HUDEP-2 (cell line): Measurements from ENCODE around the gene TBR1.

ENCODE experiments used
- DNase-seq, 76 experiments: peaks; one replicate each; lab custom pipeline; 2025; ENCODE audit not compliant: unreplicated experiment in 76 of 76; lab: John Stamatoyannopoulos, UW

Gene TBR1

DNA sequence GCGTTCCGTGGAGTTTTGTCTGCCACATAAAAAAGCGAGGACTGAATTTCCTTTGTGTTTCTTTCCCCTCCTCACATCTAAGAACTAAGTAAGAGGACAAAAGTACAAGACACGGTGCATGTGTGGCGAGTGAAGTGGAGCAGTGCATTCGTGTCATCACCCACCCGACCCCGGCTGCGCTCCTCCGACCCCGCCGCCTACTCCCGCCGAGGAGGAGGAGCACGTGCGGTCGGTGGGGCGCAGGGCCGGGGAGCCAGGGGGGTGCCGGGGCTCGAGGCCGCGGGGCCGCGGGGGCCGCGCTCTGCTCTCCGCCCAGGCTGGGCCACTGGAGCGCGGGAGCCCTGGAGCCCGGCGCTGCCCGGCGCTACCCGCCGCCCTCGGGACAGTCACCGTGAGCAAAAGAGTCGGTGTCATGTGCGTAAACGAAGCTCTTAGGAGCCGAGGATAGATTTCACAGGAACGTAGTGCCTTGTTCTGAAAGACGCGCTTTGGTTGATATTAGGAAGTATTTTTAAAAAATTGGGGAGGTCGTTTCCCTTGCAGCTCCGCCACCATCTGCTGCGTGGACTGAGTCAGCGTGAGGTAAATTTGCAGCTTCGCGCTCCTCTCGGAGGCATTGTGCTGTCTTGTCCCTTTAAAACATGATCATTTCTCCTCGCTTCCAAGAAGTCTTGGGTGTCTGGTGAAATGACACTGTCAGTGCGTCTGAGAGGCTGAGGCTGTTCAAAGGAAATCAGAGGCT lies 11.0 kb downstream of the TBR1 start:
- peak in 2 of 76 experiments; percentile 15 to 22 for DNase-seq

- DNase-seq: no peak
Observed at GRCh38 chr2:161427664-161428587, 11.8 kb downstream of the TBR1 start.

DNA sequence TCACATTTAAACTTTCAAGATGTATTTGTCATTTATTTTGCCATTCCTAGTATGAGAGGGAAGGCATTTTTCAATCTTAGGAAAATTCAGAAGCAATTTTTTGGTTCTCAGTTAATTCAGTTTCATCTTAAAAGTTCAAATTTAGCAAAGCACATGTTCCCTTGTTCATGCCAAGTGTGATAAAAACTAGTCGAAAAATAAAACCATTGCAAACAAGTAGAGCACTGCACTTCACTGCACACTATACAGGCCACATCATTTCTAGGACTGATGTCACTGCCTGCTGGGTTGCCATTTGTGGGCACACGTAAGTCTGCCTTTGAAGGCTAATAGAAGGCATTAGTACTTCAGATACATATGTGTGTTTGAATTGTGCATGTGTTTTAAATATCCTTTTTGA lies 14.3 kb downstream of the TBR1 start:
- DNase-seq: no peak

DNA sequence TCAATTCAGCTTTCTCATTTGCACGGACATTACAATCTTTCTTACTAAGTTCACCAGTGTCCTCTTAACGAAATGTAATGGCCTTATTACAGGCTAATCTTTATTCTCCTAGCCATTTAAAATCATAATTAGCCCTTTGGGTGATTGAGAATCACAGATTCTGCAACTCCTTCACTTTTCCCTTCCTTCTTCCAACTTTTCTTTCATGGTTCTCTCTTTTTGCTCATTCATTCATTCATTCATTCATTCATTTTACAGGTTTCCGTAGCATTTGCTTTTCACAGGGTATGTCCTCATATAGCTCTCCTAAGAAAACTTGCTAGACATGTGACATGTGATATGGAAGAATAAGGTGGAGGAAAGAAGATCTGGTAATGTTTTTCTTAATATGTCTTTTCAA lies 16.0 kb downstream of the TBR1 start:
- DNase-seq: no peak

DNA sequence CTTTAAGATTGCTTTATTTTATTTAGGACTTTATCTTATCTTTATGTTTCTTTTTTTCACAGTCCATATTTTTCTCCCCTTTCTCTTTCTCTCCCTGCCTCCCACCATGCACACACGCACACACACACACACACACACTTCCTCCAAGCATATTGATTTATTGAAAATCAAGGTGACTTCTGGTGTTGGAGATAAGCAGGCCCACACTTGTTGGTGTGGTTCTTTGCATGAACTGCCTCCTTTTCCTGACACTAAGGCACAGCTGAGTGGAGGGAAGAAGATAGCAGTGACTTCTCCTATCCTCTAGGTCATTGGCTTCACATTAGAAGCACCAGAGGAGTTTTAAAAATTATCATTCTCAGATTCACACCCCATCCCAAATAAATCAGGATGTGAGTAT lies 18.0 kb downstream of the TBR1 start:
- DNase-seq: no peak

DNA sequence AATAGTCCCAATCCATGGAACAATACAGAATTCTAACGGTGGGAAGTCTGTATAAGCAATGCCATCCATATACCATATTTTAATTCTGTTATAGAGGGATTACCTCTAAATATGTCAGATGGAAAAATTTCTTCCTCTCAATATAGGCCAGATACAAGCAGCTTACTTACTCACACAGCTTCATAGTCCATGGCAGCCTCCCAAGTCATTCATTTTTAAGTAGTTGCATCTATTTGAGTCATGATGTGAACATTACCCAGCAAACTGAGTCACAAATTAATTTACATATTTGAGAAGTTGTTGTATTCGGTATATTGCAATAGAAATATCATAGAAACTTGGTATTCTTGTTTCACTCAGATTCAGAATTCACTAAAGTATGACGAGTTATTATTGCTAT lies 20.3 kb downstream of the TBR1 start:
- DNase-seq: no peak

DNA sequence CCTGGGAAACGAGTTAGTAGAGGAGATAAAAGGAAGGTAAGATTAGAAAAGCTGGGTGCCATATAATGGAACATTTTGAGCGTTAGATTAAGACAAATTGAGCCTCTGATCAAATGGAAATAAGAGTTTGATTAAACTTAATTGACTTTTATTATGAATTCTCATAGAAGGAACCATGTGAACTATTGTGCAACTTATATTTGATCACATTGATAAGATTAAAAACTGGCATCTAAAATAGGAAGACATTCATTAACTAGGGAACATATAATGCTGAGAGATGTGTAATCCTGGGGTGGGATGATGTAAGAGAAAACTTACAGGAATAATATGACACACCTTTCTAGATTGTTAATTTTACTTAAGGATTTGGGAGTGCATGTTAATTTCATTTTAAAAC lies 22.5 kb downstream of the TBR1 start:
- no peak for DNase-seq

- DNase-seq: no peak
Observed at GRCh38 chr2:161445097-161445496, 29.0 kb downstream of the TBR1 start.

GRCh38 chr2:161448431-161448830 lies 32.3 kb downstream of the TBR1 start:
- DNase-seq: no peak

GRCh38 chr2:161471631-161472030 lies 55.5 kb downstream of the TBR1 start:
- DNase-seq: no peak

DNA sequence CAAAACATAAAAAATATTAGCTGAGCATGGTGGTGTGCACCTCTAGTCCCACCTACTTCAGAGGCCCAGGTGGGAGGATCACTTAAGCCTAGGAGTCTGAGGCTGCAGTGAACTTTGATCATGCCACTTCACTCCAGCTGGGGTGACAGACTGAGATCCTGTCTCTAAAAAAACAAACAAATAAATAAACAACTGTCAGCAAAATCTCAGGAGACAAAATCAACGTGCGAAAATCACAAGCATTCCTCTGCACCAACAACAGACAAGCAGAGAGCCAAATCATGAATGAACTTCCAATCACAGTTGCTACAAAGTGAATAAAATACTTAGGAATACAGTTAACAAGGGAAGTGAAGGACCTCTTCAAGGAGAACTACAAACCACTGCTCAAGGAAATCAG lies 58.8 kb downstream of the TBR1 start:
- no peak for DNase-seq
